Measurements from ENCODE around the gene CFAP77.
A peak's percentile ranks its signal among the peaks of the same experiment; 100 is the strongest.

Gene CFAP77

DNA sequence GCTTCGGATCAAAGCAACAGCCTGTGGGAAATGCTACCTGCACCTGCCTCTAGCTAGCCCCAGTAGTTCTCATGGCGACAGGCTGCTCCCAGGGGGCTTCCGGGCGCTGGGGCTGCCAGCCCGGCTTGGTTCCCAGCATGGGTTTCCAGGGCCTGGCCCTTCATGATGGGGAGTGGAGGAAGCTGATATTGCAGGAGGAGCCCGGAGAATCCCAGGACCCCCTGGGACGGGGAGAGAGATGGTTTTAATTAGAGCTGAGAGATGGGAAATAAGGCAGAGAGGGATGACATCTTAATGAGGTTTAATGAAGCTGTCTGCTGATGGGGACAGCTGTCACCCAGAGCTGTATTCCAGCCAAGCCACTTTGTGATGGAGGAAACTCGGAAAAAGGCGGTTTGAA lies 78.6 kb downstream of the CFAP77 start:
- TF ChIP-seq ZNF510 (tag by site-specific recombination; IDR thresholded peaks at IDR 0.05; ENCODE audit: insufficient replicate concordance) (no peak), ZNF596 (tag by site-specific recombination; IDR thresholded peaks at IDR 0.05) (no peak)
- TF ChIP-seq, protein P1, sequence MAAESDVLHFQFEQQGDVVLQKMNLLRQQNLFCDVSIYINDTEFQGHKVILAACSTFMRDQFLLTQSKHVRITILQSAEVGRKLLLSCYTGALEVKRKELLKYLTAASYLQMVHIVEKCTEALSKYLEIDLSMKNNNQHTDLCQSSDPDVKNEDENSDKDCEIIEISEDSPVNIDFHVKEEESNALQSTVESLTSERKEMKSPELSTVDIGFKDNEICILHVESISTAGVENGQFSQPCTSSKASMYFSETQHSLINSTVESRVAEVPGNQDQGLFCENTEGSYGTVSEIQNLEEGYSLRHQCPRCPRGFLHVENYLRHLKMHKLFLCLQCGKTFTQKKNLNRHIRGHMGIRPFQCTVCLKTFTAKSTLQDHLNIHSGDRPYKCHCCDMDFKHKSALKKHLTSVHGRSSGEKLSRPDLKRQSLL (tag by site-specific recombination; IDR thresholded peaks at IDR 0.05), result no peak
- POLR2A ChIA-PET, result no interaction called here
- CTCF ChIA-PET, result interaction anchor here (0.7 to 0.9 kb wide), 3 partner anchors 19 to 77 kb away, joined by 3 to 5 read pairs (median 3); no protein-coding TSS in a partner anchor
- H3K27ac ChIP-seq (ENCODE audit: extremely low read depth, low read depth, low read length), result no peak overlapping the region
- no peaks in the 10 kb centered on the region for H3K9me3 ChIP-seq (ENCODE audit: control insufficient read depth, insufficient read depth, low read depth, low read length)
- no peaks in the 10 kb centered on the region for H3K36me3 ChIP-seq (ENCODE audit: control insufficient read depth in 2 of 2, insufficient read depth in 1 of 2, low read length in 2 of 2)
- no peak overlapping the region for H3K4me3 ChIP-seq (ENCODE audit: low read depth, low read length)
- H3K4me1 ChIP-seq (ENCODE audit: control insufficient read depth, insufficient read depth, low read length), result no peaks in the 10 kb centered on the region

DNA sequence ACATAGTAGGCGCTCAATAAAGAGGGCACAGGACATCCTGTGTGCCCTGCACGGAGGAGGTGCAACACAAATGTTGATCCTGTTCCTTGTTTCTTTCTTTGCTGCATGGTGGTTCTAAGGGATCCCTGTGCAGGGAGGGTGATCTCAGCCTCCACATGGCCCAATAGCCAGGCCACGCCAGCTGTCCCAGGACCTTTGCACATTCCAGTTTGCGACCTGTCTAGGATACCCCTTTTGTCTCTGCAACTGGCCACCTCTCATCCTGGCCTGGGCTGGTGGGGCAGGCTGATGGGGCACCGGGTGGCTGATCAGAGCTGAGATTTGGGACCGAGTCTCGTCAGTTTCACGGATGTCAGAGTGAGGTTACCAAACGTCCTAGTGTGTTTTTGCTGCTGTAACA lies 79.5 kb downstream of the CFAP77 start:
- Histone ChIP-seq H3K4me3 (ENCODE audit: low read depth, low read length) (no peak overlapping the region), H3K36me3 (ENCODE audit: control insufficient read depth in 2 of 2, insufficient read depth in 1 of 2, low read length in 2 of 2) (no peaks in the 10 kb centered on the region), H3K9me3 (ENCODE audit: control insufficient read depth, insufficient read depth, low read depth, low read length) (no peaks in the 10 kb centered on the region), H3K27ac (ENCODE audit: extremely low read depth, low read depth, low read length) (no peak overlapping the region), H3K4me1 (ENCODE audit: control insufficient read depth, insufficient read depth, low read length) (no peaks in the 10 kb centered on the region)
- TF ChIP-seq ZNF398 (tag by site-specific recombination; IDR thresholded peaks at IDR 0.05) (no peak), ZNF623 (tag by site-specific recombination; IDR thresholded peaks at IDR 0.05) (peak; percentile 88)
- ChIA-PET CTCF (interaction anchor here (0.9 kb wide), 1 partner anchor 18 kb away, joined by 5 read pairs; no protein-coding TSS in a partner anchor), POLR2A (no interaction called here)

- no peaks in the 10 kb centered on the region for H3K4me1 ChIP-seq (ENCODE audit: control insufficient read depth, insufficient read depth, low read length)
- no peaks in the 10 kb centered on the region for H3K9me3 ChIP-seq (ENCODE audit: control insufficient read depth, insufficient read depth, low read depth, low read length)
- ChIA-PET CTCF (interaction anchor here (1.9 kb wide), 1 partner anchor 12 kb away, joined by 9 read pairs; no protein-coding TSS in a partner anchor), POLR2A (no interaction called here)
- no peak overlapping the region for H3K27ac ChIP-seq (ENCODE audit: extremely low read depth, low read depth, low read length)
- no peak overlapping the region for H3K4me3 ChIP-seq (ENCODE audit: low read depth, low read length)
- H3K36me3 ChIP-seq (ENCODE audit: control insufficient read depth in 2 of 2, insufficient read depth in 1 of 2, low read length in 2 of 2), result no peaks in the 10 kb centered on the region
- TF ChIP-seq ZBTB21 (tag by site-specific recombination; IDR thresholded peaks at IDR 0.05), result no peak
- no peak for TF ChIP-seq ZNF560 (tag by site-specific recombination; IDR thresholded peaks at IDR 0.05; ENCODE audit: borderline replicate concordance)
These were observed 84.8 kb downstream of the CFAP77 start for GRCh38 chr9:132494857-132495256.

GRCh38 chr9:132497731-132498130 lies 87.7 kb downstream of the CFAP77 start:
- H3K4me1 ChIP-seq (ENCODE audit: control insufficient read depth, insufficient read depth, low read length), result no peaks in the 10 kb centered on the region
- ChIA-PET CTCF (no interaction called here), POLR2A (no interaction called here)
- H3K27ac ChIP-seq (ENCODE audit: extremely low read depth, low read depth, low read length), result no peak overlapping the region
- H3K36me3 ChIP-seq (ENCODE audit: control insufficient read depth in 2 of 2, insufficient read depth in 1 of 2, low read length in 2 of 2), result no peaks in the 10 kb centered on the region
- H3K4me3 ChIP-seq (ENCODE audit: low read depth, low read length), result no peak overlapping the region
- no peaks in the 10 kb centered on the region for H3K9me3 ChIP-seq (ENCODE audit: control insufficient read depth, insufficient read depth, low read depth, low read length)
- TF ChIP-seq, protein P2, sequence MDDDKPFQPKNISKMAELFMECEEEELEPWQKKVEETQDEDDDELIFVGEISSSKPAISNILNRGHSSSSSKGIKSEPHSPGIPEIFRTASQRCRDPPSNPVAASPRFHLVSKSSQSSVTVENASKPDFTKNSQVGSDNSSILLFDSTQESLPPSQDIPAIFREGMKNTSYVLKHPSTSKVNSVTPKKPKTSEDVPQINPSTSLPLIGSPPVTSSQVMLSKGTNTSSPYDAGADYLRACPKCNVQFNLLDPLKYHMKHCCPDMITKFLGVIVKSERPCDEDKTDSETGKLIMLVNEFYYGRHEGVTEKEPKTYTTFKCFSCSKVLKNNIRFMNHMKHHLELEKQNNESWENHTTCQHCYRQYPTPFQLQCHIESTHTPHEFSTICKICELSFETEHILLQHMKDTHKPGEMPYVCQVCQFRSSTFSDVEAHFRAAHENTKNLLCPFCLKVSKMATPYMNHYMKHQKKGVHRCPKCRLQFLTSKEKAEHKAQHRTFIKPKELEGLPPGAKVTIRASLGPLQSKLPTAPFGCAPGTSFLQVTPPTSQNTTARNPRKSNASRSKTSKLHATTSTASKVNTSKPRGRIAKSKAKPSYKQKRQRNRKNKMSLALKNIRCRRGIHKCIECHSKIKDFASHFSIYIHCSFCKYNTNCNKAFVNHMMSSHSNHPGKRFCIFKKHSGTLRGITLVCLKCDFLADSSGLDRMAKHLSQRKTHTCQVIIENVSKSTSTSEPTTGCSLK (tag by site-specific recombination; IDR thresholded peaks at IDR 0.05), result no peak
- TF ChIP-seq ZNF311 (tag by site-specific recombination; IDR thresholded peaks at IDR 0.05; ENCODE audit: borderline replicate concordance) (no peak), ZNF701 (tag by site-specific recombination; IDR thresholded peaks at IDR 0.05) (no peak), ZNF747 (tag by site-specific recombination; IDR thresholded peaks at IDR 0.05) (no peak), ZBTB1 (tag by site-specific recombination; IDR thresholded peaks at IDR 0.05) (no peak), YY2 (tag by site-specific recombination; IDR thresholded peaks at IDR 0.05) (no peak)
